Mucosa of descending colon (tissue), 3 donors: ENCODE data around the gene CCDC177. TPM values are rescaled to one million over a fixed set of nuclear protein-coding genes. Genes with fewer than 3 reads are reported as not detected.

ENCODE experiments used
- ATAC-seq: fragments of 200-7000 bp; cut with Tn5 transposase; one replicate; pipeline ENCODE4 v1.9.1; 2020; ENCODE audit warnings: mild to moderate bottlenecking, moderate library complexity
- DNase-seq, 3 donors: peaks; one replicate each; pipeline ENCODE4 v3.0.0-alpha.2; 2020
- H3K36me3 ChIP-seq: fragments of 200-600 bp; one replicate; pipeline ENCODE4 v1.8.0; 2021; ENCODE audit warnings: low read depth, mild to moderate bottlenecking
- H3K4me1 ChIP-seq: fragments of 200-600 bp; one replicate; pipeline ENCODE4 v1.8.0; 2021; ENCODE audit warnings: low read depth, mild to moderate bottlenecking
- H3K4me3 ChIP-seq: fragments of 200-600 bp; one replicate; pipeline ENCODE4 v1.8.0; 2021; ENCODE audit warnings: mild to moderate bottlenecking
- H3K9me3 ChIP-seq: fragments of 200-600 bp; one replicate; pipeline ENCODE4 v1.8.0; 2021; ENCODE audit warnings: mild to moderate bottlenecking
- intact Hi-C, 2 donors: fragments of 100-400 bp; cut with DNase I in 1 of 2; cut with micrococcal nuclease in 1 of 2; formaldehyde crosslinking; loops; one replicate each; pipeline versions ENCODE4 v1.11.0 to v1.11.1; 2022; cut with DNase I, micrococcal nuclease
- total RNA-seq, 3 donors: library from RNA; stranded (reverse); fragmentation: NEBNext Ultra II Directional in 2 of 3; extraction: Animal tissue kit (Norgen Biotek cat#: 25700) in 2 of 3; gene quantifications; one replicate each; pipeline versions ENCODE4 v1.2.1 to v1.2.4, GENCODE V29; 2021 to 2023
- TF ChIP-seq, protein P1 (sequence below): fragments of 200-600 bp; IDR thresholded peaks from one replicate; pipeline ENCODE4 v1.8.0; 2022; ENCODE audit warnings: antibody characterized with exemption, mild to moderate bottlenecking
- donor health status: DM: no; HTN: no; CAD: no; lungs with moderate emphysema.
- donor health status: DM: no; HTN: no; CAD: no.
- donor health status: DM: no; HTN: yes; CAD: no.

Gene CCDC177
- total RNA-seq, 3 donors from 2014 or later = not detected

DNA sequence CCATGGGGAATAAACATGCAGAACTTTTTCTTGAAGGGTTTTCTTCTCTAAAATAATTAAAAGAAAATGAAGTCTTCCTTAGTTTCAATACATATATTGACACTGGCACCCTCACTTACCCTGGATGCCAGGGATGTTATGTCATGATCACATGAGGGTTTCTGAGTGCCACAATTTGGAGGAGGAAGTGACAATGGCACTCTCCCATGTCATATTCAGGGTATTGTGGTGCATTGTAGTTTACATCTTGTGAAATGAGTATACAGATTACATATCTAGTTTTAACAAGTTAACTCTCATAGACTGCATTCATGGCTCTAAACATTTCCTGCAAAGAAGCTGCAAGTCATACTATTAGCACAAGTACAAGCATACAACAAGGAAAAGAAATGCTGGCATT lies 37.7 kb downstream of the CCDC177 start:
- H3K4me1 ChIP-seq = no peaks in the 10 kb centered on the region
- H3K4me3 ChIP-seq = no peak overlapping the region
- DNase-seq (no peak), ATAC-seq (no peak)
- intact Hi-C loops = no loop called here
- TF ChIP-seq, protein P1, sequence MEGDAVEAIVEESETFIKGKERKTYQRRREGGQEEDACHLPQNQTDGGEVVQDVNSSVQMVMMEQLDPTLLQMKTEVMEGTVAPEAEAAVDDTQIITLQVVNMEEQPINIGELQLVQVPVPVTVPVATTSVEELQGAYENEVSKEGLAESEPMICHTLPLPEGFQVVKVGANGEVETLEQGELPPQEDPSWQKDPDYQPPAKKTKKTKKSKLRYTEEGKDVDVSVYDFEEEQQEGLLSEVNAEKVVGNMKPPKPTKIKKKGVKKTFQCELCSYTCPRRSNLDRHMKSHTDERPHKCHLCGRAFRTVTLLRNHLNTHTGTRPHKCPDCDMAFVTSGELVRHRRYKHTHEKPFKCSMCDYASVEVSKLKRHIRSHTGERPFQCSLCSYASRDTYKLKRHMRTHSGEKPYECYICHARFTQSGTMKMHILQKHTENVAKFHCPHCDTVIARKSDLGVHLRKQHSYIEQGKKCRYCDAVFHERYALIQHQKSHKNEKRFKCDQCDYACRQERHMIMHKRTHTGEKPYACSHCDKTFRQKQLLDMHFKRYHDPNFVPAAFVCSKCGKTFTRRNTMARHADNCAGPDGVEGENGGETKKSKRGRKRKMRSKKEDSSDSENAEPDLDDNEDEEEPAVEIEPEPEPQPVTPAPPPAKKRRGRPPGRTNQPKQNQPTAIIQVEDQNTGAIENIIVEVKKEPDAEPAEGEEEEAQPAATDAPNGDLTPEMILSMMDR = no peak
- H3K36me3 ChIP-seq = no peaks in the 10 kb centered on the region
- no peaks in the 10 kb centered on the region for H3K9me3 ChIP-seq

DNA sequence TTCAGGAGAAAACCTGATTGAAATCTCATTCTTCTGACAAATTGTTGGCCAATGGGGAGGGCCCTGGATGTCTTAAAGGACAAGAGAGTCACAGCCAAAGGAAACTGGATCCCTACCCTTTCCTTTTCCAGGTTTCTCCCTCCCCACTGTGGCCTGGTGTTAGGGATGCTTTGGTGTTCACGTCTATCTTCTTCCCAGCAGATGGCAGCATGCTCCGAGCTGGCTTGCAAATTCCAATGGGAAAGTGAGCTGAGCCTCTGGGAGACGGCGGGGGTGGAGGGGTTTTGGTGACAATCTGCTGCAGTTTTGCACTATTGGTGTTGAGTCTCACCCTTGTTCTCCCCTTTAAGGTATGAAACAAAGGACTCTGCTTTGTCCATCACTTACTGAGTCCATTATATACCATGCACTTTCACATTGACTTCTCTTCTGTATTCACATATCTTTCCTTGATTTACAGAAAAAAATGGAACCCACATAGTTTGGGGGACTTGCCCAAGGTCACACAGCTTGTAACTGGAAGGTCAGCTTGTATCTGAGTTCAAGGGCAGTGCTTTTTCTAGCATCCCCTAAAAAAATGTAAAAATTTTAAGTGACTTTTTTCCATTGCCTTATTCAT lies 39.3 kb downstream of the CCDC177 start:
- Histone ChIP-seq H3K9me3 (no peaks in the 10 kb centered on the region), H3K4me3 (no peak overlapping the region), H3K4me1 (no peaks in the 10 kb centered on the region), H3K36me3 (no peaks in the 10 kb centered on the region)
- intact Hi-C loops = no loop called here
- DNase-seq (peak in 2 of 3 donors; percentile 51 to 60), ATAC-seq (peak; percentile 44)
- TF ChIP-seq, protein P1 = no peak

DNA sequence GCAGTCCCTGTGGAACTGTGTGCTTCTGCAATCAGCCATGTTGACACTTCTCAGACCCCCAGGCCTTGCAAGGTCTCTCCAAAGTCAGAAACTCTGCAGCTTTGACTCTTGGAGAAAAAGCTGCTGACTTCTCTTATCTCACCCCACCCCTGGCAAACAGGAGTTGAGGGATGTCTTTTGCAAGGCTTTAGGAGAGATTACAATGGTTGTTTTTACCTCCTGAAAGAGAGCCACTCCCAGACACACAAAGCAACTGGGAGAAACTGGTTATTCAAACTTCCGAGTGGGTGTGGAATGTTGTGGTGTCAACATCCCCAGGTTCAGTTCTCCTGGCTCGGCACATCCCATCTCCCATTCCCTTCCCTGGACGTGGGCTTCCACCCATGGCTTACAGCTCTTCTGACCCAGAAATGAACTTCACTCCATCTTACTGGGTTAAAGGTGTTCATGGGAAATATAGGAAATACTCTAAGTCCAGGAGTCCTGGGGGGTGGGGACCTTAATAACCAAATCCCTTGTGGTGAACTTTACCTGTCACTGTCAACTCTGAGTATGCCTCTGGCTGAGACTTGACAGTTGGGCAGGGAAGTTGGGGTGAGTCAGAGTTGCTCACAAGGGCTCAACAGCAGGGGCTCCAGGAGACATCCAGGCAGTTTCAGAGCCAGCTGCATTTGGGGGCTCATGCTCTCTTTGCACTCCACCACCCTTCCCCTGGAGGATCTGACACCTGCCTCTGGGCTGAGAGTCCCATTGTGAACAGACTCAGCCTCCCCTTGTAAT lies 41.9 kb downstream of the CCDC177 start:
- DNase-seq (peak in 1 of 3 donors; percentile 47), ATAC-seq (peak; percentile 87)
- intact Hi-C loops = no loop called here
- H3K9me3 ChIP-seq = no peaks in the 10 kb centered on the region
- TF ChIP-seq, protein P1 = no peak
- H3K36me3 ChIP-seq = no peaks in the 10 kb centered on the region
- no peak overlapping the region for H3K4me3 ChIP-seq
- H3K4me1 ChIP-seq = no peaks in the 10 kb centered on the region

DNA sequence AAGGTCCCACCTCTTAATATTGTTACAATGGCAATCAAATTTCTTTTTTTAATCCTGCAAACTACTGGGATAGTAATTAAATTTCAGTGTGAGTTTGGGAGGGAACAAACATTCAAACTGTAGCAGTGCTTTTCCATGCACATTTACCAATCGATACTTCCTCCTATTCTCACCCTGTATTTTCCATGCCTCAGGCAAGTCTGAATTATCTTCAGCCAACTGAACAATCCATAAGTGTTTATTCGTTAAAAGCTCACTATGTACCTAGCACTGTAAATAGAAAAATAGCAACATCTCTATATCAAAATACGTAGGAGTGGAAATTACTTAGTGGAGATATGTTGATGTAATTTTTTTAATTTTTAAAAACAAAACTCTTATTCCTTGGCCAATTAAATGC lies 43.5 kb downstream of the CCDC177 start:
- Histone ChIP-seq H3K4me3 (no peak overlapping the region), H3K9me3 (no peaks in the 10 kb centered on the region), H3K4me1 (no peaks in the 10 kb centered on the region), H3K36me3 (no peaks in the 10 kb centered on the region)
- TF ChIP-seq, protein P1 = no peak
- DNase-seq (no peak), ATAC-seq (no peak)
- intact Hi-C loops = no loop called here

DNA sequence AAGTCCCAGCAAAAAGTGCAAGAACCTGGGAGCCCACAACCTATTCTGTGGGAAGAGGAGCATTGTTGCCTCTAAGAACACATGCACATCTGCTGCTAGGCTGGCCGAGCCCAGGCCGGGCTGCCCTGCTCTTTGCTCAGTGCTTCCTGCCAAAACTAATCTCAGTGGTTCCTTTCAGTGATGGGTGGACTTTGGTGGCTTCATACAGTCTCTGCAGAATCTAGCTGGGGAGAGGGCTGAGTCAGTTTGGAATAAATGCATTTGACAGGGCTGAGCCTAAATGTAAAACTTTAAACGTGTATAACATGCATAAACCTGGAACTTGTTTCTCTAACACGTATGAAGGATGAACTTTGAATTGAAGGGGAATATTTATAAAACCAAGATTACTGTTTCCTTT lies 44.6 kb downstream of the CCDC177 start:
- ATAC-seq = no peak
- Histone ChIP-seq H3K4me3 (no peak overlapping the region), H3K4me1 (no peaks in the 10 kb centered on the region), H3K9me3 (no peaks in the 10 kb centered on the region), H3K36me3 (no peaks in the 10 kb centered on the region)
- intact Hi-C loops = no loop called here
- DNase-seq = no peak
- TF ChIP-seq, protein P1 = no peak
